HG03558 (cell line): ENCODE data around the gene GNAQ.

Experiments used
- ATAC-seq: cut with Tn5 transposase; IDR thresholded peaks from one replicate; pipeline ENCODE4 v1.9.1; 2021; ENCODE audit warnings: moderate number of reproducible peaks; ENCODE audit not compliant: unreplicated experiment; ENCODE audit errors: extremely low read depth

The GNAQ gene

GRCh38 chr9:77807281-77807683 is 224.3 kb downstream of the GNAQ start:
- no peak for ATAC-seq

- no peak for ATAC-seq
Measured at GRCh38 chr9:77806741-77807140, 224.9 kb downstream of the GNAQ start.

GRCh38 chr9:77805810-77806209 is 225.8 kb downstream of the GNAQ start:
- ATAC-seq = no peak

GRCh38 chr9:77803423-77803822 is 228.2 kb downstream of the GNAQ start:
- no peak for ATAC-seq

- no peak for ATAC-seq
Measured at GRCh38 chr9:77802515-77803293, 228.9 kb downstream of the GNAQ start.

- ATAC-seq = no peak
Measured at GRCh38 chr9:77802064-77802463, 229.5 kb downstream of the GNAQ start.

- no peak for ATAC-seq
Measured at GRCh38 chr9:77800924-77801551, 230.6 kb downstream of the GNAQ start.

- ATAC-seq = no peak
Measured at GRCh38 chr9:77798140-77798539, 233.5 kb downstream of the GNAQ start.

- ATAC-seq = no peak
Measured at GRCh38 chr9:77794985-77795384, 236.6 kb downstream of the GNAQ start.

GRCh38 chr9:77793849-77794248 is 237.8 kb downstream of the GNAQ start:
- no peak for ATAC-seq

GRCh38 chr9:77789891-77790290 is 241.7 kb downstream of the GNAQ start:
- no peak for ATAC-seq

- no peak for ATAC-seq
Measured at GRCh38 chr9:77785341-77785740, 246.3 kb downstream of the GNAQ start.

GRCh38 chr9:77783518-77783917 is 248.1 kb downstream of the GNAQ start:
- no peak for ATAC-seq

GRCh38 chr9:77779010-77779409 is 252.6 kb downstream of the GNAQ start:
- ATAC-seq = no peak

- no peak for ATAC-seq
Measured at GRCh38 chr9:77773381-77773780, 258.2 kb downstream of the GNAQ start.

- ATAC-seq = no peak
Measured at GRCh38 chr9:77772646-77773045, 259.0 kb downstream of the GNAQ start.

- ATAC-seq = no peak
Measured at GRCh38 chr9:77771171-77771570, 260.4 kb downstream of the GNAQ start.

- ATAC-seq = no peak
Measured at GRCh38 chr9:77770340-77770739, 261.3 kb downstream of the GNAQ start.

- ATAC-seq = no peak
Measured at GRCh38 chr9:77769246-77769645, 262.4 kb downstream of the GNAQ start.

GRCh38 chr9:77766587-77766986 is 265.0 kb downstream of the GNAQ start:
- no peak for ATAC-seq

- ATAC-seq = no peak
Measured at GRCh38 chr9:77765781-77766259, 265.8 kb downstream of the GNAQ start.
